ENCODE results near the gene CHMP6. TPM values are rescaled to one million over a fixed set of nuclear protein-coding genes. Genes with fewer than 3 reads are reported as not detected.

CHMP6 gene
- total and polyA plus RNA-seq, 9 of the 15 experiments (the other 6 are each of a cell fraction or from before 2014, with no cell fraction given) = 0.25 to 30.4 (median 13.4) TPM

- TF ChIP-seq, protein P1, sequence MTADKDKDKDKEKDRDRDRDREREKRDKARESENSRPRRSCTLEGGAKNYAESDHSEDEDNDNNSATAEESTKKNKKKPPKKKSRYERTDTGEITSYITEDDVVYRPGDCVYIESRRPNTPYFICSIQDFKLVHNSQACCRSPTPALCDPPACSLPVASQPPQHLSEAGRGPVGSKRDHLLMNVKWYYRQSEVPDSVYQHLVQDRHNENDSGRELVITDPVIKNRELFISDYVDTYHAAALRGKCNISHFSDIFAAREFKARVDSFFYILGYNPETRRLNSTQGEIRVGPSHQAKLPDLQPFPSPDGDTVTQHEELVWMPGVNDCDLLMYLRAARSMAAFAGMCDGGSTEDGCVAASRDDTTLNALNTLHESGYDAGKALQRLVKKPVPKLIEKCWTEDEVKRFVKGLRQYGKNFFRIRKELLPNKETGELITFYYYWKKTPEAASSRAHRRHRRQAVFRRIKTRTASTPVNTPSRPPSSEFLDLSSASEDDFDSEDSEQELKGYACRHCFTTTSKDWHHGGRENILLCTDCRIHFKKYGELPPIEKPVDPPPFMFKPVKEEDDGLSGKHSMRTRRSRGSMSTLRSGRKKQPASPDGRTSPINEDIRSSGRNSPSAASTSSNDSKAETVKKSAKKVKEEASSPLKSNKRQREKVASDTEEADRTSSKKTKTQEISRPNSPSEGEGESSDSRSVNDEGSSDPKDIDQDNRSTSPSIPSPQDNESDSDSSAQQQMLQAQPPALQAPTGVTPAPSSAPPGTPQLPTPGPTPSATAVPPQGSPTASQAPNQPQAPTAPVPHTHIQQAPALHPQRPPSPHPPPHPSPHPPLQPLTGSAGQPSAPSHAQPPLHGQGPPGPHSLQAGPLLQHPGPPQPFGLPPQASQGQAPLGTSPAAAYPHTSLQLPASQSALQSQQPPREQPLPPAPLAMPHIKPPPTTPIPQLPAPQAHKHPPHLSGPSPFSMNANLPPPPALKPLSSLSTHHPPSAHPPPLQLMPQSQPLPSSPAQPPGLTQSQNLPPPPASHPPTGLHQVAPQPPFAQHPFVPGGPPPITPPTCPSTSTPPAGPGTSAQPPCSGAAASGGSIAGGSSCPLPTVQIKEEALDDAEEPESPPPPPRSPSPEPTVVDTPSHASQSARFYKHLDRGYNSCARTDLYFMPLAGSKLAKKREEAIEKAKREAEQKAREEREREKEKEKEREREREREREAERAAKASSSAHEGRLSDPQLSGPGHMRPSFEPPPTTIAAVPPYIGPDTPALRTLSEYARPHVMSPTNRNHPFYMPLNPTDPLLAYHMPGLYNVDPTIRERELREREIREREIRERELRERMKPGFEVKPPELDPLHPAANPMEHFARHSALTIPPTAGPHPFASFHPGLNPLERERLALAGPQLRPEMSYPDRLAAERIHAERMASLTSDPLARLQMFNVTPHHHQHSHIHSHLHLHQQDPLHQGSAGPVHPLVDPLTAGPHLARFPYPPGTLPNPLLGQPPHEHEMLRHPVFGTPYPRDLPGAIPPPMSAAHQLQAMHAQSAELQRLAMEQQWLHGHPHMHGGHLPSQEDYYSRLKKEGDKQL (CRISPR knock-in tag; IDR thresholded peaks at IDR 0.05; ENCODE audit: borderline replicate concordance) = no peak
- TF ChIP-seq MAZ (CRISPR knock-in tag; conservative IDR thresholded peaks at IDR 0.05 in 1 of 2, IDR thresholded peaks at IDR 0.05 in 1 of 2) = 0 out of 4 replicates have a peak, but pooled peaks of 1 of the 2 experiments have one; percentile 18
- no peak for TF ChIP-seq BMI1 (IDR thresholded peaks at IDR 0.05; ENCODE audit: low read length)
- TF ChIP-seq, protein P2, sequence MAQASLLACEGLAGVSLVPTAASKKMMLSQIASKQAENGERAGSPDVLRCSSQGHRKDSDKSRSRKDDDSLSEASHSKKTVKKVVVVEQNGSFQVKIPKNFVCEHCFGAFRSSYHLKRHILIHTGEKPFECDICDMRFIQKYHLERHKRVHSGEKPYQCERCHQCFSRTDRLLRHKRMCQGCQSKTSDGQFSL (CRISPR knock-in tag; IDR thresholded peaks at IDR 0.05) = no peak
- TF ChIP-seq, protein P2 (tag; IDR thresholded peaks at IDR 0.05) = no peak
- no peak for TF ChIP-seq ZNF436 (CRISPR knock-in tag; IDR thresholded peaks at IDR 0.05)
- TF ChIP-seq RAD21 (CRISPR knock-in tag; conservative IDR thresholded peaks at IDR 0.05 in 1 of 2, IDR thresholded peaks at IDR 0.05 in 1 of 2) = peak; percentile 75 to 88
- TF ChIP-seq SMC3 (conservative IDR thresholded peaks at IDR 0.05; ENCODE audit: insufficient read depth, low read depth, low read length) = peak; percentile 66; the same call in 1 of the 2 replicates
- TF ChIP-seq, protein P3, sequence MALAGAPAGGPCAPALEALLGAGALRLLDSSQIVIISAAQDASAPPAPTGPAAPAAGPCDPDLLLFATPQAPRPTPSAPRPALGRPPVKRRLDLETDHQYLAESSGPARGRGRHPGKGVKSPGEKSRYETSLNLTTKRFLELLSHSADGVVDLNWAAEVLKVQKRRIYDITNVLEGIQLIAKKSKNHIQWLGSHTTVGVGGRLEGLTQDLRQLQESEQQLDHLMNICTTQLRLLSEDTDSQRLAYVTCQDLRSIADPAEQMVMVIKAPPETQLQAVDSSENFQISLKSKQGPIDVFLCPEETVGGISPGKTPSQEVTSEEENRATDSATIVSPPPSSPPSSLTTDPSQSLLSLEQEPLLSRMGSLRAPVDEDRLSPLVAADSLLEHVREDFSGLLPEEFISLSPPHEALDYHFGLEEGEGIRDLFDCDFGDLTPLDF (CRISPR knock-in tag; IDR thresholded peaks at IDR 0.05) = no peak
- TF ChIP-seq SNAPC5 (CRISPR knock-in tag; IDR thresholded peaks at IDR 0.05) = no peak
- no peak for TF ChIP-seq ZNF197 (CRISPR knock-in tag; IDR thresholded peaks at IDR 0.05; ENCODE audit: low read depth)
- TF ChIP-seq NR0B1 (IDR thresholded peaks at IDR 0.05; ENCODE audit: partially characterized antibody) = no peak
- no peak for TF ChIP-seq ZBTB26 (CRISPR knock-in tag; IDR thresholded peaks at IDR 0.05)
- TF ChIP-seq RBM17 (IDR thresholded peaks at IDR 0.05; ENCODE audit: borderline replicate concordance, low read depth, low read length) = no peak
- no peak for TF ChIP-seq PHB (CRISPR knock-in tag; IDR thresholded peaks at IDR 0.05)
These were observed 10.4 kb upstream of the CHMP6 start (continued) for GRCh38 chr17:80981062-80981902.
